IMR-90 (cell line): Measurements from ENCODE around the gene FHAD1. TPM values are rescaled to one million over a fixed set of nuclear protein-coding genes. Genes with fewer than 3 reads are reported as not detected.
"Not testable (repeated sequence)": the region's sequence is repeated elsewhere in the genome, so short reads cannot be mapped to it uniquely, and the experiment has no call there.

Source experiments
- ATAC-seq: fragments of 200-7000 bp; cut with Tn5 transposase; 2 replicates; pipeline ENCODE4 v1.9.1; 2020; ENCODE audit warnings: low read depth, mild to moderate bottlenecking, moderate library complexity
- BruUV-seq: library from RNA; stranded (reverse); fragments of 400-500 nt; replicated peaks from 2 replicates; lab custom pipeline; 2021; lab: Mats Ljungman, UMichigan
- CTCF ChIA-PET: fragments of 300-600 bp; formaldehyde crosslinking; extraction: SDS; loops from one replicate; lab custom pipeline; 2021; ENCODE audit warnings: antibody characterized with exemption; lab: Yijun Ruan, JAX
- POLR2A ChIA-PET: fragments of 300-600 bp; sonication (Branson Sonifier 250); formaldehyde crosslinking; loops from one replicate; lab custom pipeline; 2022; ENCODE audit warnings: antibody characterized with exemption; ENCODE audit not compliant: unreplicated experiment; lab: Charles Lee
- DNase-seq: peaks from one replicate; pipeline ENCODE4 v3.0.0; 2013
- H2AFZ ChIP-seq: replicated peaks from 2 replicates; pipeline ENCODE3; 2013; ENCODE audit warnings: low read length, mild to moderate bottlenecking; ENCODE audit not compliant: poor library complexity
- H2AK5ac ChIP-seq: 2 replicates; pipeline ENCODE4 v1.6.1; 2013; ENCODE audit warnings: low read depth, low read length, inconsistent platforms
- H2AK9ac ChIP-seq: replicated peaks from 2 replicates; pipeline ENCODE3; 2013; ENCODE audit warnings: mild to moderate bottlenecking, low read depth, low read length, moderate library complexity; ENCODE audit not compliant: poor library complexity
- H2BK120ac ChIP-seq: 2 replicates; pipeline ENCODE4 v1.6.1; 2013; ENCODE audit warnings: low read depth, low read length, inconsistent platforms
- H2BK15ac ChIP-seq: 3 replicates; pipeline ENCODE4 v1.6.1; 2013; ENCODE audit warnings: low read depth, low read length, inconsistent platforms
- H2BK20ac ChIP-seq: 2 replicates; pipeline ENCODE4 v1.6.1; 2013; ENCODE audit warnings: low read depth, mild to moderate bottlenecking, inconsistent platforms, low read length, moderate library complexity
- H2BK5ac ChIP-seq: 2 replicates; pipeline ENCODE4 v1.6.1; 2013; ENCODE audit warnings: mild to moderate bottlenecking, low read depth, low read length, inconsistent platforms; ENCODE audit not compliant: poor library complexity, severe bottlenecking
- H3K14ac ChIP-seq: replicated peaks from 2 replicates; pipeline ENCODE4 v1.6.1; 2013; ENCODE audit warnings: low read depth, low read length, inconsistent platforms
- H3K18ac ChIP-seq: 2 replicates; pipeline ENCODE4 v1.6.1; 2013; ENCODE audit warnings: low read depth, low read length, control low read depth
- H3K23ac ChIP-seq: 2 replicates; pipeline ENCODE4 v1.6.1; 2013; ENCODE audit warnings: low read depth, low read length, inconsistent platforms
- H3K27ac ChIP-seq: 2 replicates; pipeline ENCODE4 v1.5.1; 2013; ENCODE audit warnings: mild to moderate bottlenecking, control low read depth, low read length; ENCODE audit not compliant: insufficient read depth
- H3K27me3 ChIP-seq: 2 replicates; pipeline ENCODE4 v1.6.1; 2013; ENCODE audit warnings: low read length; ENCODE audit not compliant: control insufficient read depth, insufficient read depth
- H3K36me3 ChIP-seq: 2 replicates; pipeline ENCODE4 v1.6.1; 2013; ENCODE audit warnings: low read length, mixed read lengths; ENCODE audit not compliant: control insufficient read depth, insufficient read depth
- H3K4ac ChIP-seq: 2 replicates; pipeline ENCODE4 v1.6.1; 2013; ENCODE audit warnings: low read depth, low read length, inconsistent platforms
- H3K4me1 ChIP-seq: 2 replicates; pipeline ENCODE4 v1.6.1; 2013; ENCODE audit warnings: low read length, mixed read lengths; ENCODE audit not compliant: control insufficient read depth, insufficient read depth
- H3K4me2 ChIP-seq: 2 replicates; pipeline ENCODE4 v1.6.1; 2013; ENCODE audit warnings: low read depth, mild to moderate bottlenecking, control low read depth, low read length, moderate library complexity
- H3K4me3 ChIP-seq: 2 replicates; pipeline ENCODE4 v1.5.1; 2013; ENCODE audit warnings: low read depth, mild to moderate bottlenecking, control low read depth, low read length, moderate library complexity; ENCODE audit not compliant: insufficient read depth
- H3K56ac ChIP-seq: 2 replicates; pipeline ENCODE4 v1.6.1; 2013; ENCODE audit warnings: low read length, inconsistent platforms; ENCODE audit not compliant: insufficient read depth; ENCODE audit errors: extremely low read depth
- H3K79me1 ChIP-seq, 2 experiments: 2 replicates each; pipeline ENCODE4 v1.6.1; 2013; ENCODE audit warnings: low read length in 2 of 2, inconsistent platforms in 1 of 2, low read depth in 1 of 2
- H3K9ac ChIP-seq: 2 replicates; pipeline ENCODE4 v1.6.1; 2013; ENCODE audit warnings: low read depth, low read length, control low read depth
- H3K9me1 ChIP-seq: 2 replicates; pipeline ENCODE4 v1.6.1; 2013; ENCODE audit warnings: low read length, inconsistent platforms; ENCODE audit not compliant: insufficient read depth
- H3K9me3 ChIP-seq: 2 replicates; pipeline ENCODE4 v1.6.1; 2013; ENCODE audit warnings: low read length; ENCODE audit not compliant: control insufficient read depth, insufficient read depth
- H4K20me1 ChIP-seq: 2 replicates; pipeline ENCODE4 v1.6.1; 2013; ENCODE audit warnings: low read length, inconsistent platforms; ENCODE audit not compliant: insufficient read depth
- H4K5ac ChIP-seq: 2 replicates; pipeline ENCODE4 v1.6.1; 2013; ENCODE audit warnings: mild to moderate bottlenecking, low read depth, low read length, control low read depth
- H4K8ac ChIP-seq, 2 experiments: 2 replicates each; pipeline ENCODE4 v1.6.1; 2013; ENCODE audit warnings: low read depth in 2 of 2, low read length in 2 of 2, control low read depth in 1 of 2, inconsistent platforms in 1 of 2
- H4K91ac ChIP-seq: 2 replicates; pipeline ENCODE4 v1.6.1; 2013; ENCODE audit warnings: low read depth, low read length, inconsistent platforms; ENCODE audit not compliant: insufficient read depth
- CEBPB ChIP-seq: IDR thresholded peaks from 2 replicates; pipeline ENCODE4 v1.6.1; 2012; ENCODE audit warnings: low read depth, low read length, improper control_type of control experiment
- MAZ ChIP-seq: IDR thresholded peaks from 2 replicates; pipeline ENCODE4 v1.6.1; 2012; ENCODE audit warnings: low read depth, mild to moderate bottlenecking, low read length, improper control_type of control experiment, moderate library complexity, borderline replicate concordance
- MXI1 ChIP-seq: IDR thresholded peaks from 2 replicates; pipeline ENCODE4 v1.6.1; 2012; ENCODE audit warnings: low read depth, mild to moderate bottlenecking, low read length, moderate library complexity, borderline replicate concordance
- RAD21 ChIP-seq: IDR thresholded peaks from 2 replicates; pipeline ENCODE4 v1.6.1; 2012; ENCODE audit warnings: low read length, improper control_type of control experiment
- RCOR1 ChIP-seq: IDR thresholded peaks from 2 replicates; pipeline ENCODE4 v1.6.1; 2012; ENCODE audit warnings: mild to moderate bottlenecking, low read length, improper control_type of control experiment; ENCODE audit not compliant: insufficient replicate concordance
- WGBS, 2 experiments: methylation state at CpG; one replicate each; pipeline versions ENCODE4 v1.1.5 to v1.1.7; 2013; ENCODE audit warnings: missing lambda C conversion rate in 2 of 2; ENCODE audit not compliant: insufficient read length in 1 of 2; ENCODE audit errors: extremely low coverage in 2 of 2; 5-methylcytosine and 5-hydroxymethylcytosine counted together
- dilution Hi-C: fragments of 300-500 bp; cut with HindIII; formaldehyde crosslinking; loops from one replicate; pipeline ENCODE4 v1.14.3; 2018; ENCODE audit warnings: low sequenced_read_pairs; ENCODE audit not compliant: unreplicated experiment
- in situ Hi-C: fragments of 300-500 bp; cut with MboI; formaldehyde crosslinking; loops from 3 replicates; pipeline ENCODE4 v1.14.3; 2019; ENCODE audit warnings: low sequenced_read_pairs, inconsistent platforms, mixed read lengths
- intact Hi-C: fragments of 100-400 bp; cut with micrococcal nuclease; formaldehyde crosslinking; loops from 2 replicates; pipeline ENCODE4 v1.10.0; 2022
- polyA plus RNA-seq, 3 experiments: library from polyadenylated mRNA; depleted of rRNA; stranded (reverse); fragments of >200 nt; gene quantifications; 2 replicates each; pipeline ENCODE4 v1.2.3, GENCODE V29; 2012; ENCODE audit warnings: low replicate concordance in 1 of 3
- total RNA-seq: library from RNA; depleted of rRNA; stranded (reverse); fragments of >200 nt; gene quantifications from 2 replicates; pipeline ENCODE4 v1.2.3, GENCODE V29; 2012

The FHAD1 gene
- total and polyA plus RNA-seq, 2 of the 4 experiments (the other 2 are of a cell fraction), result not detected

- Histone ChIP-seq H3K27ac (no peak overlapping the region), H2BK15ac (no peak overlapping the region), H3K27me3 (peaks cover 5% of the 10 kb centered on the region; the same call in 1 of the 2 replicates), H3K56ac (no peak overlapping the region), H3K9me1 (no peaks in the 10 kb centered on the region), H4K5ac (no peak overlapping the region), H3K79me1 (no peaks in the 10 kb centered on the region), H2BK5ac (no peak overlapping the region), H4K20me1 (no peaks in the 10 kb centered on the region), H2AK9ac (no peak overlapping the region), H3K36me3 (no peaks in the 10 kb centered on the region), H4K91ac (no peak overlapping the region), H4K8ac (no peak overlapping the region), H3K18ac (no peak overlapping the region), H3K9me3 (0 out of 2 replicates have a peak, but pooled peaks cover 2% of the 10 kb centered on the region), H3K9ac (no peak overlapping the region), H3K14ac (no peak overlapping the region), H2BK120ac (no peak overlapping the region), H2AFZ (no peak overlapping the region), H3K4me2 (no peak overlapping the region), H3K23ac (no peak overlapping the region), H3K4ac (no peak overlapping the region), H2BK20ac (no peak overlapping the region), H3K4me3 (no peak overlapping the region), H2AK5ac (no peak overlapping the region), H3K4me1 (no peaks in the 10 kb centered on the region)
- ChIA-PET CTCF (interaction anchor here (0.6 to 2.2 kb wide), 6 partner anchors 8 to 177 kb away, joined by 3 to 6 read pairs (median 4); no protein-coding TSS in a partner anchor), POLR2A (no interaction called here)
- 71% methylated on average over 3 of the region's 7 CpGs; no CpG with 5 or more reads in 1 of the 2 experiments for whole genome bisulfite sequencing, 2 experiments
- dilution Hi-C loops, result no loop called here
- DNase-seq (peak; percentile 31), ATAC-seq (no peak)
- BruUV-seq, result no TSS peak
- in situ Hi-C loops, result no loop called here
- no peak for TF ChIP-seq CEBPB
- no peak for TF ChIP-seq MAZ
- no peak for TF ChIP-seq RCOR1
- no peak for TF ChIP-seq RAD21
- TF ChIP-seq MXI1, result no peak
- intact Hi-C loops, result no loop called here
Observed at GRCh38 chr1:15305468-15305770, 58.4 kb downstream of the FHAD1 start.

GRCh38 chr1:15306352-15306751 lies 59.3 kb downstream of the FHAD1 start:
- H3K9me3 ChIP-seq, H4K5ac ChIP-seq, H3K4me1 ChIP-seq, H4K91ac ChIP-seq, H2AK9ac ChIP-seq, H3K18ac ChIP-seq, H4K20me1 ChIP-seq, H3K36me3 ChIP-seq, H3K23ac ChIP-seq, H4K8ac ChIP-seq, ATAC-seq, H2AK5ac ChIP-seq, BruUV-seq, CTCF ChIA-PET, H3K4ac ChIP-seq, H2BK120ac ChIP-seq, H3K79me1 ChIP-seq, DNase-seq, H3K14ac ChIP-seq, H3K9me1 ChIP-seq, H2AFZ ChIP-seq, H2BK15ac ChIP-seq, H3K4me3 ChIP-seq, H3K9ac ChIP-seq, H2BK5ac ChIP-seq, in situ Hi-C loops, POLR2A ChIA-PET, H3K27me3 ChIP-seq, dilution Hi-C loops, H3K27ac ChIP-seq, H3K56ac ChIP-seq, H2BK20ac ChIP-seq, intact Hi-C loops, H3K4me2 ChIP-seq: not testable (repeated sequence)
- no CpG with 5 or more reads among the region's 1 CpG for WGBS, 2 experiments
